Esophagus muscularis mucosa (tissue), 4 donors: ENCODE data around the gene MOCOS.

Source experiments
- EP300 ChIP-seq: sonication (generic); formaldehyde crosslinking; IDR thresholded peaks from one replicate; pipeline ENCODE4 v1.6.1; 2017; ENCODE audit warnings: antibody characterized with exemption
- POLR2A ChIP-seq: fragments of 450-650 bp; IDR thresholded peaks from one replicate; pipeline ENCODE4 v1.6.1; 2017; ENCODE audit warnings: antibody characterized with exemption, moderate library complexity, mild to moderate bottlenecking, low read depth
- POLR2AphosphoS5 ChIP-seq, 2 donors: sonication (generic); formaldehyde crosslinking; IDR thresholded peaks; one replicate each; pipeline ENCODE4 v1.6.1; 2017; ENCODE audit warnings: antibody characterized with exemption in 2 of 2
- TF ChIP-seq, protein P1 (sequence below), 3 experiments: fragments of 200-600 bp in 2 of 3; fragments of 450-650 bp in 1 of 3; sonication (generic) in 2 of 3; IDR thresholded peaks; one replicate each; pipeline ENCODE4 v1.5.1; 2017 to 2019; ENCODE audit warnings: antibody characterized with exemption in 3 of 3, mild to moderate bottlenecking in 2 of 3, moderate library complexity in 1 of 3

DNA sequence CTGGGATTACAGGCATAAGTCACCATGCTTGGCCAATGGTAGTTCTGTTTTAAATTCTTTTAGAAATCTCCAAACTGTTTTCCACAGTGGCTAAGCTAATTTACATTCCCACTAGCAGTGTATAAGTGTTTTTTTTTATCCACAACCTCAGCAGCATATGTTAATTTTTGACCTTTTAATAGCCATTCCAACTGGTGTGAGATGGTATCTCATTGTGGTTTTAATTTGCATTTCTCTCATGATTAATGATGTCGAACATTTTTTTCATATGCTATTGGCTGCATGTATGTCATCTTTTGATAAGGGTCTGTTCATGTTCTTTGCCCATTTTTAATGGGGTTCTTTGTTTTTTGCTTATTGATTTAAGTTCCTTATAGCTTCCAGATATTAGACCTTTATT lies 20.0 kb downstream of the MOCOS start:
- TF ChIP-seq EP300 (no peak), POLR2A (no peak), POLR2AphosphoS5 (IDR thresholded peaks at IDR 0.05) (no peak)
- TF ChIP-seq, protein P1, sequence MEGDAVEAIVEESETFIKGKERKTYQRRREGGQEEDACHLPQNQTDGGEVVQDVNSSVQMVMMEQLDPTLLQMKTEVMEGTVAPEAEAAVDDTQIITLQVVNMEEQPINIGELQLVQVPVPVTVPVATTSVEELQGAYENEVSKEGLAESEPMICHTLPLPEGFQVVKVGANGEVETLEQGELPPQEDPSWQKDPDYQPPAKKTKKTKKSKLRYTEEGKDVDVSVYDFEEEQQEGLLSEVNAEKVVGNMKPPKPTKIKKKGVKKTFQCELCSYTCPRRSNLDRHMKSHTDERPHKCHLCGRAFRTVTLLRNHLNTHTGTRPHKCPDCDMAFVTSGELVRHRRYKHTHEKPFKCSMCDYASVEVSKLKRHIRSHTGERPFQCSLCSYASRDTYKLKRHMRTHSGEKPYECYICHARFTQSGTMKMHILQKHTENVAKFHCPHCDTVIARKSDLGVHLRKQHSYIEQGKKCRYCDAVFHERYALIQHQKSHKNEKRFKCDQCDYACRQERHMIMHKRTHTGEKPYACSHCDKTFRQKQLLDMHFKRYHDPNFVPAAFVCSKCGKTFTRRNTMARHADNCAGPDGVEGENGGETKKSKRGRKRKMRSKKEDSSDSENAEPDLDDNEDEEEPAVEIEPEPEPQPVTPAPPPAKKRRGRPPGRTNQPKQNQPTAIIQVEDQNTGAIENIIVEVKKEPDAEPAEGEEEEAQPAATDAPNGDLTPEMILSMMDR (IDR thresholded peaks at IDR 0.05) = no peak
